ENCODE data around the gene ABCC4.

Gene ABCC4

GRCh38 chr13:94978516-94978915, 322.7 kb downstream of the ABCC4 start:
- DNase-seq = no peak

DNA sequence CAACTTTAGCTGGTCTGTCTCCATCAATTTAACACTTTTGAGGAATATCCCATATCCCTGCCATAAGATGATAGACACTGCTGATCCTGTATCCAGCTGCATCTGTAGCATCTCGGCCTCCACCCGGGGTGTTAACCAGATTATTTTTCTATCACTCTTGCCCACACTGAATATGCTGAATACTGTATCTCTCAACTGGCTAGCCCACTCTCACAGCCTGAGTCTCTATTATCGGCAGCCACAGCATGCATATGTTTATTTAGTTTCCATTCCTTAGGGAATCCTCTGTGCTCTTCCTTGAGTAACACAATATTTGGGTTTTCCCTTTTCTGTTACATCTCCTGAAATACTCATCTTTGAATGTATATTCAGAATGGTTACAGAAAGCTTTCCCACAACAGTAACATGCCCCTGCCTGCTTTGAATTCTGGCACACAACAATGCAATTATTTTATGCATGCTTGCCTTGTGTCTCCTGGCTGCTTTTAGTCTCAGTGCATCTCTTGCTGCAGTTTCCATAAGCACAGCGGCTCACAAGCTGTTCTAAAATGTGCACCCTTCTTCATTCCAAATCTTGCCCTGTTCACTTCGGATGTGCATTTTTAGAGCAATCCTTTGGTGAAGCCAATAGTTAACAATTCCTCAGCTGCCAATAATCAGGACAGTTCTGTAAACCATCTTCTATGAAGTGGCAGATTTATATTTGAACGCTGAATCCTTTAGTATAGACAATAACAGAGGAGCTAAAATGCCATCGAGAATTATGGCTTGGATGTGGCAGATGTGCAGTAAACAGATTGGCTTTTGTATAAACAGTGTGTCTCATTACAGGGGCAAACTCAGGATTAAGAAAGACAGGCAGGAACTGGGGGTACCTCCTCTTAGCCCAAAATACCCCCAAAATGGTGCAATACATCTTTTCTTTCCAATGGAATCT, 327.0 kb downstream of the ABCC4 start:
- no peak for DNase-seq

- DNase-seq = no peak
Measured at GRCh38 chr13:94972262-94972661, 329.0 kb downstream of the ABCC4 start.

All from HCEC 1CT (cell line).